Dedifferentiated amniotic fluid mesenchymal stem cell (primary cell): ENCODE data around the gene NANOS1.

ENCODE experiments used
- DNase-seq: peaks from one replicate; pipeline ENCODE4 v3.0.0-alpha.2; 2016; ENCODE audit errors: extremely low spot score

NANOS1 gene

DNA sequence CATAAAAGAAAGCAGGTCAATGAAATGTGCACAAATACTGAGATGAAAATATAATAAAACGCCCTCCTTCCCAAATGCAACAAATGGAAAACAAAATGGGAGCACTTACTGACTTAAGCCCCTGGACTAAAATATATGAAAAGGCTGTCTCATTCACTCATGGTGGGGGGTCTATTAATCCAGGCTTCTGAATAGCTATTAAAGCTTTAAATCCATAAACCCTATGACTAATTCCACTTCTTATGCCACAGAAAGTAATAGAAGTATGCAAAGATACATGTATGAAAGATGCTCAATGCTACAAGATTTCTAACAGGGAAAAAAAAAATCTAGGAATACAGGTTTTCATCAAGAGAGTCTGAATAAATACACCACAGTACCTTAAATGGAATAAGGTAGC, 30.6 kb downstream of the NANOS1 start:
- DNase-seq = no peak

DNA sequence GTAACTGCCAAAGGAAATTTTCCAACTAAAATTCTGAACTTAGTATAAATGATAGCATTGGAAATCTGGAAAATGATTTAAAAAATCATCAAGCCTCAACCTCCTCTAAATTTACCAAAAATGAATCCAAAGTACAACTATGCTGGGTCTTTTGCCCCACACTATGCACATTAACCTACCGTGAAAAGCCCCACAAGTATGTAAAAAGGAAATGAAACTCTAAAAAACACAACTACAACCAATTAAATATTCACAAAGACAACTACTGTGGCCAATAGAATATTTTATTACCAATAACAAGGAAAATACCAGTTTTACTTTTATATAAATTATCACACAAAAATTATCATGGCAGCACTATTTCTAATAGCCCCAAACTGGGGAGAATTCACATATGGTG, 31.8 kb downstream of the NANOS1 start:
- DNase-seq = no peak

DNA sequence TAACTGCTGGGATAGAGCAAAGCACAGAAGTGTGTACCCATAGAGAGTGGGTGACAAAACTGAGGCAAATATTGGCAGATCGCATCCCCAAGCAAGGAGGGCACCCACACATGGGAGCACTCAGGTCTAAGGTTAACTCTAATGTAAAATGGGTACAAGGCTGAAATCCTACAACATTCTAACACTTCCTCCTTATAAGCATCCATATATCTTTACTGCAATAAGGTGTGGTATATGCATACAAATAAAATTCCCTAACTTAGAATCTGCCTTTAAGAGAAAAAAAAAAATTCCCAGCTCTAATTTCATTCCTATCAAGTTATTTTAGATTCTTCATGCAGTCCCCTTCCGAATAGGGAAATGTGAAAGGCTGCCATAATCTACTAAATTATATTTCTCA, 32.4 kb downstream of the NANOS1 start:
- DNase-seq = no peak

DNA sequence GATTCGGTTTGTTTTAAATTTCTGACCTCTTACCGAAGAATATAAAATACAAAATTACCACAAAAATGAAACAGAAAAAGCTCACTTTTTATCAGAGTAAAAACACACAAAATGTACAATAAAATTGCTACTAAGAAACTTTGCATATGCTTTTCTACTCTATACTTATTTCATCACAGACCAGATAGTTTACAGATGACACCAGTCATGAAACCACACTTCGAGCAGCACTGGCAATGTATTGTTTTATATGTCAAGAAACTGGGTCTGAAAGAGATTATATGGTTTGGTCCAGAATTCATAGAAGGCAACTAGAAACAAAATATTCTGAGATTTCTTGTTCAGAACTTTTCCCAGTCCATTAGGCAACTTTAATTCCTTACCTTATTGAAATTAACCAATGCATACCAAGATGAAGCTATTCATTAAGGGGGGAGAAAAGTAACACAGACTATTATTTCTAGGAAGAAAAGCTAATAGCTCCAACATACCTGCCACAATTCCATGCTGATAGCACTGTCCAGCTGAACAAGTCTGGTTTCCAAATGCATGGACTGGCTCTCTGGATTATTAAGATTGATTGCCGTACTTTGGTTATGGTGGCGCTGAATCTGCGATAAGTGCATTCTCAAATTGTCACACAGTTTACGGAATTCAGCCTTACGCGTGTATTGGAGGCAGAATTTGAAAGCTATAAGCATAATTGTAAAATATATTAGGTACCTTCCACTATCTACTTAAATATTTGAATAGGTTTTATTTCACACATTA, 41.1 kb downstream of the NANOS1 start:
- no peak for DNase-seq

DNA sequence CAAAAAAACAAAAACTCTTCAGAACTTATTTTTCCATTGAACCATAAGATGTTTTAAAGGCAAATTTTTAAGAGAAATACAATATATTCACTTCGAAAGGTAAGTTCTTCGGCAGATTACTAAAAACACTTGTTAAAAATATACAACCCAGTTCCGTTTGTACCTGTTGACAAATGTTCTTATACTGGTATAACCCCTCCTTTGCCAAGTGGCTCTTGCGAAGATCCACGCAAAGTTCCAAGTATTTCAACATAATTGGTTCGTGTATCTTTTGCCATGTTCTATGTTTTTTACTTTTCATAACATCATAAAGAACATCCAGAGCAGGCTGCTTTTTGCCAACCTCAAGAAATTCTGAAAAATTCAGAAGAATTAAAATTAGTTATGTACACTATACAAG, 44.1 kb downstream of the NANOS1 start:
- no peak for DNase-seq

DNA sequence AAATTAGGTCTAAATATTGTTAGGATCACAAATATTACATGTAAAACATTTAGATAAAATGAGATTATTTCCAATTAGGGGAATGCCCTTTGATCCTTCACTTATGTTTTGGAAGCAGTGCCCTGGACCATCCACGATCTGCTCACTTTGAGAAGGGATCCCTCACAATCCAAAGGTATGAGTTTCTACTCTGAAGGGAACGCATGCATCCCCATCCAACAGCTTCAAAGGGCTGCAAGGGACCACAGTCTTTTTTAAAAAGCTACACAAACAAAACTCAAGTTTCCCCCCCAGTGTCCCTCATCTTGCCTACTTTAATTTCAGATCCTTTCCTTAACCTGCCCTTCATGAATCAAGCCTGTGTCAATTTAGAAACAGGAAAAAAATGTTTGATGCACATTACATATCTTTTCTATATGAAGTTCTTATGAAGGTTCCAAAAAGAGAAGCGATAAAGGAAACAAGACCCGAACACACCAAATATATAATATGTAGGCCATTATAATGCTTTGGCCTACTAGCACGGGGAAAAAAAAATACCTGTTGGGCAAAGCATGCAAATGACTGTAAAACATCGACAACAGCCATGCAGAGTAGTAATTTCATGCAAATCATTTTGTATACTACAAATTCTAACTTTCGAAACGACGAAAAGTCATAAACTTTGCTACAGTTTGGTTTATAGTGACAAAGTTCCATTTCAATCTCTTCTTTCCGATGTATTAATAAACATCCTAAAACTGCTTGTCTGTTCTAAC, 49.1 kb downstream of the NANOS1 start:
- DNase-seq = no peak

DNA sequence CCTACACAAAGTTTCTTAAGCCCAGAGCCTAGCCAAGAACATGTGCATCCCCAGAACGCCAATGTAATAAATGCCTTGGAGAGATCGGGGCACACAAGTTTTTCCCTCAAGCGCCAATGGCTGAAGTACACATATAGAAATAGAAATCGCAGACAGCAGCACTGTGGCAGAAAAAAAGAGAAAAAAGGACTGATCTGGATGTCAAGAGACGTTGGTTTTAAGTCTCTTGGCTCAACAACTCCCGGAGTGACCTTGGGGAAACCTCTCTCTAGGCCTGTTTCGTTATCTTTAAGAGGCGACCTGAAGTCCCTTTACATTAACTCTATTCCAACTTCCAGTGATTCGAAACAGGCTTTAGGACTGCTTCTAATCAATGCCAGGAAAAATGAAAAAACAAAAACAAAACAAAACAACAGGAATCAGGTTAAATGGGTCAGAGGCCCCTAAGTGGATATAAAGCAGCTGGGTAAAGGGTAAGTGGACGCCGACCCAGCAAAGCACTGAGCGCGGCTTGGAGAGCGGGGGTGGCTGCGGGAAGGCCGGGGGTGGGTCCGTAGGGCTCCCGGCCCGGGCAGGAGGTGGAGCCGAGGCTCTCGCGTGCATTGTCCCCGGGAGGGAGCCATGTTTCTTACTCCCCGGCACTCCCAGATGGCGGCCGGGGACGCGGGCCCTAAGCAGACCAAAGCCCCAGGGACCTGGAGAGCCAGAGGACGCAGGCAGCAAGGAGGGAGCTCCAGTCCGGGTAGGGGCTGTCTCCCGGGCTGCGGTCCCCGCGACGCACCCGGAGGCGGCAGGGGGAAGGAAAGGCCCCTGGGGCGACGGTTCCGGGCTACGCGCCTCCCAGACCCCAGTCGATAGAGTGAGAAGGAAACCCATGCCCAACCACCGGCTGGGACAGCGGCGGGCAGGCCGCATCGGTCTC, 50.3 kb downstream of the NANOS1 start:
- DNase-seq = peak; percentile 78

DNA sequence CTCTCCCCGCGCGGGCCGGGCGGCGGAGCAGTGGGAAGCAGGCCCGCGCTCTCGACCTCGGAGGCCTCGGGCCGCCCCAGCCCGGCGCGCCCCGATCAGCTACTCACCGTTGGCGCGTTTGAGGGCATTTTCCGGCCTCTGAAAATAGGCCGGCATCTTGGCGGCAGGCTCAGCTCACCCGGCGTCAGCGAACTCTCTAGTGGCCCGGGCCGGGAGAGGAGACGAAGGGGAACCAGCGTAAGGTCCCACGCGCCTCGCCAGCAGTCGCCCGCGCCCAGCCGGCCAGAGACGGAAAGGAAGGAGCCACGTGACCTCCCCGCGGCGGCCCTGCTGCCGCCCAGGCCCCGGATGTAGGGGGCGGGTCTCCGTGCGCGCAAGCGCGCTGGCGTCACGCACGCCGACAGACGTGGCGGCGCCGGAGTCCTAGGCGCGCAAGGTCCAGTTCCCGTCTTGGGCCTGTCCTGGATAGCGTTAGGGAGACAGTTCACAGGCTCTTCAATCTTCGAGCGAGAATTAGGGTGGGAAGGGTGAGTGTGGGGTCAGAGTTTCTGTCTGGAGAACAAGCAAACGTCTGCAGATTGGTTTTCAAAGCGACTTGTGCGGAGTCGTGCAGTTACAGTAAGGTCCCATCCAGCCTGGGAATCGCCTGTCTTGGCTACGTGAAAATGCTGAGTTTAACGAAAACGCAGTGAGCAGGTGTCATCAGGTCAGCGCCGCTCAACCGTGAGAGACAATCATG, 51.2 kb downstream of the NANOS1 start, which contains the start of gene EIF3A:
Gene EIF3A, minus strand, starts transcription at position 297 of the 739 bp plus-strand sequence. Its CDS starts 141 bp downstream, at position 156.
- peak; percentile 85 for DNase-seq
